H9 (cell line): ENCODE results near the gene GHITM. TPM values are rescaled to one million over a fixed set of nuclear protein-coding genes. Genes with fewer than 3 reads are reported as not detected.

ENCODE experiments used
- DNase-seq: peaks from one replicate; pipeline ENCODE4 v3.0.0-alpha.2; 2017
- H2AFZ ChIP-seq: one replicate; pipeline ENCODE4 v1.6.1; 2013; ENCODE audit warnings: mild to moderate bottlenecking, low read length, control low read depth, moderate library complexity
- H2AK5ac ChIP-seq: 2 replicates; pipeline ENCODE4 v1.6.1; 2013; ENCODE audit warnings: low read length, control low read depth, mixed read lengths; ENCODE audit not compliant: insufficient read length
- H2BK120ac ChIP-seq: one replicate; pipeline ENCODE4 v1.6.1; 2013; ENCODE audit warnings: low read depth, mild to moderate bottlenecking, low read length, control low read depth, inconsistent platforms; ENCODE audit not compliant: poor library complexity, severe bottlenecking
- H2BK12ac ChIP-seq: 2 replicates; pipeline ENCODE4 v1.6.1; 2013; ENCODE audit warnings: low read length, control low read depth, mixed read lengths, low read depth; ENCODE audit not compliant: insufficient read length
- H2BK15ac ChIP-seq: 2 replicates; pipeline ENCODE4 v1.6.1; 2013; ENCODE audit warnings: low read depth, low read length, control low read depth
- H2BK20ac ChIP-seq: one replicate; pipeline ENCODE4 v1.6.1; 2013; ENCODE audit warnings: low read depth, mild to moderate bottlenecking, low read length, control low read depth, inconsistent platforms; ENCODE audit not compliant: poor library complexity, severe bottlenecking
- H2BK5ac ChIP-seq: 2 replicates; pipeline ENCODE4 v1.6.1; 2013; ENCODE audit warnings: low read length, control low read depth, mixed read lengths; ENCODE audit not compliant: insufficient read length
- H3K14ac ChIP-seq: 2 replicates; pipeline ENCODE4 v1.6.1; 2013; ENCODE audit warnings: low read length, control low read depth; ENCODE audit not compliant: insufficient read depth
- H3K18ac ChIP-seq: 2 replicates; pipeline ENCODE4 v1.6.1; 2013; ENCODE audit warnings: low read depth, mild to moderate bottlenecking, mixed read lengths, low read length, control low read depth; ENCODE audit not compliant: insufficient read length
- H3K23ac ChIP-seq: 2 replicates; pipeline ENCODE4 v1.6.1; 2013; ENCODE audit warnings: low read length, control low read depth, mixed read lengths, low read depth; ENCODE audit not compliant: insufficient read length
- H3K23me2 ChIP-seq: 2 replicates; pipeline ENCODE4 v1.6.1; 2013; ENCODE audit warnings: low read depth, mild to moderate bottlenecking, mixed read lengths, low read length, control low read depth; ENCODE audit not compliant: insufficient read length, poor library complexity, severe bottlenecking
- H3K27ac ChIP-seq: 2 replicates; pipeline ENCODE4 v1.5.1; 2013; ENCODE audit warnings: low read length, control low read depth, mixed read lengths, low read depth; ENCODE audit not compliant: insufficient read length
- H3K27me3 ChIP-seq: 2 replicates; pipeline ENCODE4 v1.6.1; 2013; ENCODE audit warnings: low read length, control low read depth, inconsistent platforms; ENCODE audit not compliant: insufficient read depth
- H3K4ac ChIP-seq: 2 replicates; pipeline ENCODE4 v1.6.1; 2013; ENCODE audit warnings: low read depth, mild to moderate bottlenecking, control low read depth, inconsistent platforms, low read length, moderate library complexity
- H3K4me1 ChIP-seq: 2 replicates; pipeline ENCODE4 v1.6.1; 2013; ENCODE audit warnings: low read length, control low read depth, inconsistent platforms; ENCODE audit not compliant: insufficient read depth
- H3K4me2 ChIP-seq: 2 replicates; pipeline ENCODE4 v1.6.1; 2013; ENCODE audit warnings: low read length, control low read depth, mixed read lengths; ENCODE audit not compliant: insufficient read length, insufficient read depth
- H3K56ac ChIP-seq: 2 replicates; pipeline ENCODE4 v1.6.1; 2013; ENCODE audit warnings: low read depth, mild to moderate bottlenecking, mixed read lengths, low read length, control low read depth; ENCODE audit not compliant: insufficient read length
- H3K79me1 ChIP-seq: 2 replicates; pipeline ENCODE4 v1.6.1; 2013; ENCODE audit warnings: low read depth, mild to moderate bottlenecking, moderate library complexity, low read length, control low read depth, inconsistent platforms; ENCODE audit not compliant: insufficient read depth, poor library complexity, severe bottlenecking
- H3K79me2 ChIP-seq: 2 replicates; pipeline ENCODE4 v1.6.1; 2013; ENCODE audit warnings: low read length, control low read depth, inconsistent platforms; ENCODE audit not compliant: insufficient read depth
- H3K9ac ChIP-seq: 2 replicates; pipeline ENCODE4 v1.6.1; 2013; ENCODE audit warnings: low read length, control low read depth, mixed read lengths; ENCODE audit not compliant: insufficient read length; ENCODE audit errors: extremely low read depth
- H3K9me3 ChIP-seq: one replicate; pipeline ENCODE4 v1.6.1; 2013; ENCODE audit warnings: low read depth, low read length, inconsistent platforms; ENCODE audit not compliant: control insufficient read depth
- H3T11ph ChIP-seq: one replicate; pipeline ENCODE4 v1.6.1; 2013; ENCODE audit warnings: mild to moderate bottlenecking, low read length, control low read depth, inconsistent platforms
- H4K20me1 ChIP-seq: one replicate; pipeline ENCODE4 v1.6.1; 2013; ENCODE audit not compliant: control insufficient read depth, insufficient read length, insufficient read depth
- H4K5ac ChIP-seq: 2 replicates; pipeline ENCODE4 v1.6.1; 2013; ENCODE audit warnings: low read depth, mild to moderate bottlenecking, mixed read lengths, low read length, control low read depth; ENCODE audit not compliant: insufficient read length
- H4K8ac ChIP-seq: replicated peaks from 2 replicates; pipeline ENCODE4 v1.6.1; 2013; ENCODE audit warnings: low read length, control low read depth, mixed read lengths, low read depth; ENCODE audit not compliant: insufficient read length
- H4K91ac ChIP-seq: 2 replicates; pipeline ENCODE4 v1.6.1; 2013; ENCODE audit warnings: low read depth, mild to moderate bottlenecking, moderate library complexity, mixed read lengths, low read length, control low read depth; ENCODE audit not compliant: insufficient read length
- H3K27ac Mint-ChIP-seq, 3 experiments: 2 replicates in 2 of 3; 3 replicates in 1 of 3; pipeline ENCODE4 v1.8.0; 2020 to 2021; ENCODE audit warnings: mixed read lengths in 3 of 3, mild to moderate bottlenecking in 1 of 3, moderate library complexity in 1 of 3
- H3K27me3 Mint-ChIP-seq: 2 replicates; pipeline ENCODE4 v1.8.0; 2021; ENCODE audit warnings: low read depth, mild to moderate bottlenecking, moderate library complexity, mixed read lengths
- H3K36me3 Mint-ChIP-seq, 3 experiments: 2 replicates in 2 of 3; 3 replicates in 1 of 3; pipeline ENCODE4 v1.8.0; 2020 to 2021; ENCODE audit warnings: low read depth in 3 of 3, mixed read lengths in 3 of 3; ENCODE audit not compliant: insufficient read depth in 1 of 3
- H3K4me1 Mint-ChIP-seq, 2 experiments: 2 replicates each; pipeline ENCODE4 v1.8.0; 2020; ENCODE audit warnings: mixed read lengths in 2 of 2
- H3K4me3 Mint-ChIP-seq, 2 experiments: 2 replicates in 1 of 2; 3 replicates in 1 of 2; pipeline ENCODE4 v1.8.0; 2020 to 2021; ENCODE audit warnings: mild to moderate bottlenecking in 2 of 2, mixed read lengths in 2 of 2, moderate library complexity in 1 of 2
- H3K9me3 Mint-ChIP-seq, 2 experiments: 2 replicates in 1 of 2; 3 replicates in 1 of 2; pipeline ENCODE4 v1.8.0; 2020; ENCODE audit warnings: mild to moderate bottlenecking in 2 of 2, mixed read lengths in 2 of 2, moderate library complexity in 1 of 2
- whole genome bisulfite sequencing: extraction: QIAGEN DNeasy Blood & Tissue Kit; methylation state at CpG from one replicate; pipeline ENCODE4 v1.1.7; 2013; ENCODE audit warnings: missing lambda C conversion rate, low lambda C conversion rate, mixed read lengths; ENCODE audit not compliant: insufficient read length; ENCODE audit errors: extremely low coverage; 5-methylcytosine and 5-hydroxymethylcytosine counted together
- long read RNA-seq: library from polyadenylated mRNA; unstranded; transcript quantifications from one replicate; pipeline ENCODE4 v2.0.0, GENCODE V29; 2020
- total RNA-seq: library from RNA; stranded (reverse); gene quantifications from 2 replicates; pipeline ENCODE4 v1.2.1, GENCODE V29; 2021
- TF ChIP-seq, protein P1 (sequence below): fragments of 200-600 bp; sonication (generic); conservative IDR thresholded peaks from 3 replicates; pipeline ENCODE4 v1.8.0; 2021; ENCODE audit warnings: antibody characterized with exemption, mild to moderate bottlenecking

GHITM gene, protein sequence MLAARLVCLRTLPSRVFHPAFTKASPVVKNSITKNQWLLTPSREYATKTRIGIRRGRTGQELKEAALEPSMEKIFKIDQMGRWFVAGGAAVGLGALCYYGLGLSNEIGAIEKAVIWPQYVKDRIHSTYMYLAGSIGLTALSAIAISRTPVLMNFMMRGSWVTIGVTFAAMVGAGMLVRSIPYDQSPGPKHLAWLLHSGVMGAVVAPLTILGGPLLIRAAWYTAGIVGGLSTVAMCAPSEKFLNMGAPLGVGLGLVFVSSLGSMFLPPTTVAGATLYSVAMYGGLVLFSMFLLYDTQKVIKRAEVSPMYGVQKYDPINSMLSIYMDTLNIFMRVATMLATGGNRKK
- 95.2 and 95.6 TPM in 2 replicates for total RNA-seq
- long read RNA-seq, transcript GHITM-201 (9 exons, 2,128 nt), result major isoform, 1,453 of 1,522 reads
- long read RNA-seq, partial matches to known transcripts, result 46 of 1,522 reads
- long read RNA-seq, other reads (novel, unspliced or antisense), result 23 of 1,522 reads

DNA sequence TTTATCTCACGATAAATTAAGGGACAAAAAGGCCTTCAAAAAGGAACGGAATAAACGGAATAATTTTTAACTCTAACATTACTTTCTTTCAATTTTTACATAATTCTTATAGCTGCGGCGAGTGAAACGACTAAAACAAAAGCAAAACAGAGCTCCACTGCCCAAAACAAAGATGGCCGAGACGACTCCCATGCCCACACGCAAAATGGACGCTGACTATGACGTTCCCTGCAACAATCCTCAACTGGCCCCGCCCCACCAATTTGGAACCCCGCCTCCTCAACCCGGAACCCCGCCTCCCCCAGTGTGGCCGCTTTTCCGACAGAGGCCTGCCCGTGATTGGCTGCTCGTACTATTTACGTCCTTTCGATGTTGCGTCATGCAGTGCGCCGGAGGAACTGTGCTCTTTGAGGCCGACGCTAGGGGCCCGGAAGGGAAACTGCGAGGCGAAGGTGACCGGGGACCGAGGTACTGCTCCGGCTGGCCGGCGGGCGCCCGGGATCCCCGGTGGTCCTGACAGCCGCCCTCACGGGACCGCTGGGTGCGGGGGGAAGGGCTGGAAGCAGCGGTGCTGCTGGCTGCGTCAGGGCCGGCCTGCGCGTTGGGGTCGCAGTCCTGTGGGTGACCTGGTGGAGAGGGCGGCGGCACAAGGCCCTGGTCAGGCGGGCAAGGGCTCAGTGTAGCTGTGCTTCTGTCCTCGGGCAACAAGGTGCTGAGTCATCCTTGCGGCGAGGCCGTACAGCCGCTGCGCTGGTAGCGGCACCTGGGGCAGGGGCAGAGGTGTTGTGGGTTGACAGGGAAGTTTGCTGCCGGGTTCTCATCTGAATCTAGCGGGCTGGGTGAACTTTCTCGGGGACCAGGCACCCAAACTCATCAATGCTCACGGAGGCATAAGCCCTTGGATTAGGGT, at the start of gene GHITM:
Gene GHITM (plus strand): TSS at position 384 of the 910 bp plus-strand sequence. CDS start 1,992 bp downstream, outside the sequence.
- Histone ChIP-seq H3K79me1 (peaks cover 4% of the 10 kb centered on the region), H4K91ac (no peak within 1 kb of the TSS), H3K23ac (no peak within 1 kb of the TSS), H2BK5ac (no peak within 1 kb of the TSS), H3K27me3 (no peaks in the 10 kb centered on the region), H2AFZ (peak within 1 kb of the TSS; percentile 71), H4K20me1 (no peaks in the 10 kb centered on the region), H3K9ac (peak within 1 kb of the TSS; percentile 89), H2BK15ac (no peak within 1 kb of the TSS), H2BK12ac (peak within 1 kb of the TSS; percentile 57), H3T11ph (peak within 1 kb of the TSS; percentile 1), H3K56ac (no peak within 1 kb of the TSS), H2BK120ac (no peak within 1 kb of the TSS), H4K8ac (peak within 1 kb of the TSS; percentile 89), H2BK20ac (no peak within 1 kb of the TSS), H3K9me3 (no peaks in the 10 kb centered on the region), H3K4me1 (peaks cover 8% of the 10 kb centered on the region; the same call in 1 of the 2 replicates), H3K18ac (peak within 1 kb of the TSS; percentile 86), H3K4me2 (peak within 1 kb of the TSS; percentile 89), H3K27ac (no peak within 1 kb of the TSS), H2AK5ac (no peak within 1 kb of the TSS), H3K23me2 (peaks cover 5% of the 10 kb centered on the region), H3K79me2 (peaks cover 10% of the 10 kb centered on the region), H4K5ac (no peak within 1 kb of the TSS), H3K14ac (peak within 1 kb of the TSS; percentile 84), H3K4ac (no peak within 1 kb of the TSS)
- Mint-ChIP-seq H3K9me3 (no peaks in the 10 kb centered on the region), H3K36me3 (peaks cover 6 to 19% (median 18%) of the 10 kb centered on the region in 3 experiments; a peak in 6 of 7 replicates), H3K27ac (peak within 1 kb of the TSS; percentile 92 to 98 (median 97)), H3K4me1 (peaks cover 26 to 28% of the 10 kb centered on the region in 2 experiments), H3K27me3 (no peaks in the 10 kb centered on the region; the same call in none of the 2 replicates), H3K4me3 (peak within 1 kb of the TSS; percentile 97 to 99)
- DNase-seq, result peak; percentile 98
- TF ChIP-seq, protein P1, sequence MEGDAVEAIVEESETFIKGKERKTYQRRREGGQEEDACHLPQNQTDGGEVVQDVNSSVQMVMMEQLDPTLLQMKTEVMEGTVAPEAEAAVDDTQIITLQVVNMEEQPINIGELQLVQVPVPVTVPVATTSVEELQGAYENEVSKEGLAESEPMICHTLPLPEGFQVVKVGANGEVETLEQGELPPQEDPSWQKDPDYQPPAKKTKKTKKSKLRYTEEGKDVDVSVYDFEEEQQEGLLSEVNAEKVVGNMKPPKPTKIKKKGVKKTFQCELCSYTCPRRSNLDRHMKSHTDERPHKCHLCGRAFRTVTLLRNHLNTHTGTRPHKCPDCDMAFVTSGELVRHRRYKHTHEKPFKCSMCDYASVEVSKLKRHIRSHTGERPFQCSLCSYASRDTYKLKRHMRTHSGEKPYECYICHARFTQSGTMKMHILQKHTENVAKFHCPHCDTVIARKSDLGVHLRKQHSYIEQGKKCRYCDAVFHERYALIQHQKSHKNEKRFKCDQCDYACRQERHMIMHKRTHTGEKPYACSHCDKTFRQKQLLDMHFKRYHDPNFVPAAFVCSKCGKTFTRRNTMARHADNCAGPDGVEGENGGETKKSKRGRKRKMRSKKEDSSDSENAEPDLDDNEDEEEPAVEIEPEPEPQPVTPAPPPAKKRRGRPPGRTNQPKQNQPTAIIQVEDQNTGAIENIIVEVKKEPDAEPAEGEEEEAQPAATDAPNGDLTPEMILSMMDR, result peak; percentile 50
- WGBS, result no CpG with 5 or more reads among the region's 61 CpGs
